GM19035 (cell line): ENCODE data around the gene NR2F1.

Experiments used
- ATAC-seq: cut with Tn5 transposase; IDR thresholded peaks from one replicate; pipeline ENCODE4 v1.9.1; 2021; ENCODE audit not compliant: unreplicated experiment

Gene NR2F1

DNA sequence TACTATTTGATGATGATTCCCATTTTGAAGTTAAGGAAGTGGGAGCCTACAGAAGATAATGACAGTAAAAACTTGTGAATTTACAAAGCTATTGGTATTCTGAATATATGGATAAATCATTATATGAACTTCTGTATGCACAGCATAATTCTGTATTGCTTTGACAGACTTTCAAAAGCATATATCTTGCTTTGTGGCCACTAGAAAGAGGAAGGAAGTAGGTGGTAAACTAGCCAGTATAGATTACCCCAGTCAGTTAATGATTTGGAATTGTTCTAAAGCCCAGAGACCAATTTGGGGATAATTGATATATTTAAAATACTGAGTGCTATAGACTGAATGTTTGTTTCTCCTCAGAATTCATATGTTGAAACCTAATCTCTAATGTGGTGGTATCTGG, 53.0 kb downstream of the NR2F1 start:
- no peak for ATAC-seq

DNA sequence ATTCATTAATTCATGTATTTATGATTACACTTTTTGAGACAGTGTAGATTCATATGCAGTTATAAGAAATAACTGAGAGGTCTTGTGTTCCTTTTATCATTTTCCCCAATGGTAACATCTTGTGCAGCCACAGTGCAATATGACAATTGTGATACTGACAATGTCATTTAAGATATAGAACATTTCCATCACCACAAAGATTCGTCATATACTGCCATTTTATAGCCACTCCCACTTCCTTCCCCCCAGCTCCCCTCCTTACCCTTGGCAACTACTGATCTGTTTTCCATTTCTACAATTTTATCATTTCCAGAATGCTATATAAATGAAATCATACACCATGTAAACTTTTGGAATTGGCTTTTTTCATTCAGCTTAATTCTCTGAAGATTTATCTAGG, 53.8 kb downstream of the NR2F1 start:
- no peak for ATAC-seq

DNA sequence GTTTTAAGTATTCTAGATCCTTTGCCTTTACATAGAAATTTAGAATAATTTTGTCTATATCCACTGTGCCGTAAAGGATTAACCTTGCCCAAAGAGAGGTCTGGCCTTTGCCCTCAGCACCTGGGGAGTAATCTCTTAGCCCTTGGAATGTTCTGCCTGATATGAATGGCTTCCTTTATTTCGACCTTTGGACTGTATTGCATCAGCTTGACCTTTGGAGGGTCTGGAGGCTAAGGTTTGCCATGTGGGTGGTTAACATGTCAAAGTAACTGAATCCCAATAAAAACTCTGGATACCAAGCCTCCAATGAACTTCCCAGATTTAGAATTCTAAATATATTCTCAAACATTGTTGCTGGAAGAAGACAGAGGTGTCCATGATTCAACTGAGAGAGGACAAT, 54.7 kb downstream of the NR2F1 start:
- no peak for ATAC-seq

DNA sequence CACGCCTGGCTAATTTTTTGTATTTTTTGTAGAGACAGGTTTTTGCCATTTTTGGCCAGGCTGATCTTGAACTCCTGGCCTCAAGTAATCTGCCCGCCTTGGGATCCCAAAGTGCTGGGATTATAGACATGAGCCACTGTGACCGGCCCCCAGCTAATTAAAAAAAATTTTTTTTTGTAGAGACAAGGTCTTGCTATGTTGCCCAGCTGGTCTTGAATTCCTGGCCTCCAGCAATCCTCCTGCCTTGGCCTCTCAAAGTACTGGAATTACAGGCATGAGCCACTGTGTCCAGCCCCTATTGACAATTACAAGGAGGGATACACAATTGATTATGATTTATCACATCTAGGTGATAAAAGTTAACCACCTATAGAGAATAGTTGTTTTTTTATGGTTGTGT, 59.5 kb downstream of the NR2F1 start:
- ATAC-seq = no peak
